K562 (cell line): ENCODE data around the gene GPC3. TPM values are rescaled to one million over a fixed set of nuclear protein-coding genes. Genes with fewer than 3 reads are reported as not detected.
"Not testable (repeated sequence)": the region's sequence is repeated elsewhere in the genome, so short reads cannot be mapped to it uniquely, and the experiment has no call there.

Source experiments
- ATAC-seq: fragments of 200-7000 bp; cut with Tn5 transposase; 3 replicates; pipeline ENCODE4 v1.9.1; 2020; ENCODE audit warnings: moderate library complexity
- BruUV-seq: library from RNA; stranded (reverse); fragments of 400-500 nt; replicated peaks from 2 replicates; lab custom pipeline; 2021; lab: Mats Ljungman, UMichigan
- CTCF ChIA-PET: fragments of 300-600 bp; formaldehyde crosslinking; extraction: SDS; loops from one replicate; lab custom pipeline; 2021; ENCODE audit warnings: low intra/inter-chr PET ratio; lab: Yijun Ruan, JAX
- POLR2A ChIA-PET: fragments of 300-600, 350-650 bp; sonication (Branson Sonifier 250); formaldehyde crosslinking; extraction: SDS; loops from one replicate; lab custom pipeline; 2021; ENCODE audit warnings: antibody characterized with exemption, inconsistent platforms; lab: Yijun Ruan, JAX
- DNase-seq, 4 experiments: peaks; one replicate each; pipeline versions ENCODE4 v3.0.0 to v3.0.0-alpha.2; 2011 to 2018; ENCODE audit warnings: low spot score in 3 of 4, mixed read lengths in 3 of 4; ENCODE audit errors: extremely low read depth in 1 of 4
- FAIRE-seq: peaks from 2 replicates; lab custom pipeline; 2011; peaks lifted over from hg19 to GRCh38; lab: Jason Lieb, UNC
- H2AFZ ChIP-seq: 2 replicates; pipeline ENCODE4 v1.6.0; 2011; ENCODE audit warnings: low read depth, low read length, control low read depth, inconsistent platforms
- H3K27ac ChIP-seq: fragments of 200-600 bp; 3 replicates; pipeline ENCODE4 v1.8.0; 2011; ENCODE audit warnings: low read depth, mild to moderate bottlenecking, control low read depth, inconsistent platforms, low read length, moderate library complexity, mixed read lengths; ENCODE audit errors: extremely low read depth
- H3K27me3 ChIP-seq, 2 experiments: fragments of 300-600 bp in 1 of 2; 2 replicates in 1 of 2; 3 replicates in 1 of 2; pipeline versions ENCODE4 v1.6.0 to v1.8.0; 2011; ENCODE audit warnings: inconsistent platforms in 2 of 2, low read length in 2 of 2, mild to moderate bottlenecking in 1 of 2, mixed read lengths in 1 of 2, moderate library complexity in 1 of 2; ENCODE audit not compliant: control insufficient read depth in 2 of 2, insufficient read depth in 2 of 2
- H3K36me3 ChIP-seq: fragments of 300-600 bp; 3 replicates; pipeline ENCODE4 v1.8.0; 2011; ENCODE audit warnings: mild to moderate bottlenecking, low read length, inconsistent platforms; ENCODE audit not compliant: control insufficient read depth, insufficient read depth
- H3K4me1 ChIP-seq, 2 experiments: fragments of 200-600 bp in 1 of 2; replicated peaks in 1 of 2; 2 replicates in 1 of 2; 3 replicates in 1 of 2; pipeline versions ENCODE4 v1.5.1 to v1.8.0; 2011; ENCODE audit warnings: inconsistent platforms in 2 of 2, low read length in 2 of 2, mild to moderate bottlenecking in 1 of 2, mixed read lengths in 1 of 2, moderate library complexity in 1 of 2; ENCODE audit not compliant: control insufficient read depth in 2 of 2, insufficient read depth in 2 of 2
- H3K4me2 ChIP-seq: 2 replicates; pipeline ENCODE4 v1.6.1; 2011; ENCODE audit warnings: low read length, control low read depth, inconsistent platforms, mixed read lengths; ENCODE audit not compliant: insufficient read depth
- H3K4me3 ChIP-seq: fragments of 200-600 bp; sonication (generic), shearing (Covaris generic); 2 replicates; pipeline ENCODE4 v1.5.1; 2016; ENCODE audit warnings: control low read depth, inconsistent platforms
- H3K79me2 ChIP-seq: fragments of 200-600 bp; 3 replicates; pipeline ENCODE4 v1.8.0; 2011; ENCODE audit warnings: low read length, inconsistent platforms; ENCODE audit not compliant: control insufficient read depth, insufficient read depth
- H3K9ac ChIP-seq, 2 experiments: 2 replicates each; pipeline versions ENCODE4 v1.6.0 to v1.6.1; 2011; ENCODE audit warnings: low read depth in 2 of 2, low read length in 2 of 2, control low read depth in 1 of 2, inconsistent platforms in 1 of 2, mild to moderate bottlenecking in 1 of 2, mixed read lengths in 1 of 2; ENCODE audit not compliant: insufficient read depth in 1 of 2
- H3K9me1 ChIP-seq: one replicate; pipeline ENCODE4 v1.6.0; 2011; ENCODE audit warnings: inconsistent platforms, mild to moderate bottlenecking, low read length, moderate library complexity; ENCODE audit not compliant: control insufficient read depth, insufficient read depth
- H3K9me3 ChIP-seq: replicated peaks from 2 replicates; pipeline ENCODE4 v1.5.1; 2011; ENCODE audit warnings: low read depth, low read length, inconsistent platforms; ENCODE audit not compliant: control insufficient read depth, insufficient read depth
- H4K20me1 ChIP-seq: replicated peaks from 2 replicates; pipeline ENCODE4 v1.6.1; 2011; ENCODE audit warnings: low read length, inconsistent platforms, mixed read lengths; ENCODE audit not compliant: control insufficient read depth, insufficient read depth
- whole genome bisulfite sequencing: fragments of 100-300 bp; shearing (Covaris generic); methylation state at CpG from one replicate; pipeline ENCODE4 v1.1.6; 2016; ENCODE audit warnings: low coverage, mixed read lengths; ENCODE audit not compliant: insufficient coverage; ENCODE audit errors: missing lambda C conversion rate; 5-methylcytosine and 5-hydroxymethylcytosine counted together
- in situ Hi-C: fragments of 300-500 bp; cut with MboI; formaldehyde crosslinking; loops from 4 replicates; pipeline ENCODE4 v1.15.0; 2018; ENCODE audit warnings: inconsistent platforms, mixed read lengths
- intact Hi-C: fragments of 100-400 bp; cut with micrococcal nuclease; formaldehyde crosslinking; loops from 2 replicates; pipeline ENCODE4 v1.14.2; 2022
- polyA plus RNA-seq, 8 experiments: library from polyadenylated mRNA; depleted of rRNA in 4 of 8; stranded (reverse) in 5 of 8; unstranded in 3 of 8; fragments of >200 nt; fragmentation: Nextera tagmentation in 2 of 8; fragmentation: Illumina TruSeq in 1 of 8; extraction: Ambion mirVana in 2 of 8; extraction: Trizol in 1 of 8; gene quantifications; 2 replicates each; pipeline versions ENCODE4 v1.2.1 to v1.2.3, GENCODE V29; 2011 to 2014; ENCODE audit warnings: inconsistent platforms in 1 of 8, missing spikeins in 1 of 8
- total RNA-seq, 7 experiments: library from RNA; depleted of rRNA in 6 of 7; stranded (reverse); fragments of >200 nt in 6 of 7; fragmentation: Illumina TruSeq in 2 of 7; extraction: Trizol in 2 of 7; gene quantifications; 2 replicates each; pipeline versions ENCODE4 v1.2.1 to v1.2.3, GENCODE V29; 2011 to 2021; ENCODE audit warnings: low replicate concordance in 1 of 7

The GPC3 gene
- total and polyA plus RNA-seq, 9 of the 15 experiments (the other 6 are each of a cell fraction or from before 2014, with no cell fraction given) = 0.42 TPM; not detected in 8

GRCh38 chrX:134016309-134016708 lies 30.9 kb upstream of the GPC3 start:
- intact Hi-C loops, H3K4me2 ChIP-seq, H3K9ac ChIP-seq, H2AFZ ChIP-seq, DNase-seq, H3K27ac ChIP-seq, H3K9me1 ChIP-seq, H3K36me3 ChIP-seq, in situ Hi-C loops, H3K79me2 ChIP-seq, H3K4me3 ChIP-seq, H3K9me3 ChIP-seq, H3K4me1 ChIP-seq, BruUV-seq, FAIRE-seq, H4K20me1 ChIP-seq, POLR2A ChIA-PET, ATAC-seq, H3K27me3 ChIP-seq: not testable (repeated sequence)
- CTCF ChIA-PET = interaction anchor here (1.1 kb wide), 1 partner anchor 224 kb away, joined by 3 read pairs; no protein-coding TSS in a partner anchor
- 0% methylated on average over 1 of the region's 1 CpG for WGBS

GRCh38 chrX:134015510-134015909 lies 30.1 kb upstream of the GPC3 start:
- FAIRE-seq, H3K4me1 ChIP-seq, BruUV-seq, DNase-seq, H3K9ac ChIP-seq, in situ Hi-C loops, H3K9me1 ChIP-seq, ATAC-seq, H3K27ac ChIP-seq, H3K4me3 ChIP-seq, H3K36me3 ChIP-seq, H3K9me3 ChIP-seq, intact Hi-C loops, H3K27me3 ChIP-seq, H3K4me2 ChIP-seq, H4K20me1 ChIP-seq, H2AFZ ChIP-seq, POLR2A ChIA-PET, H3K79me2 ChIP-seq: not testable (repeated sequence)
- CTCF ChIA-PET = interaction anchor here (0.6 to 1.1 kb wide), 2 partner anchors 223 to 932 kb away, joined by 3 to 5 read pairs; no protein-coding TSS in a partner anchor
- WGBS = no CpG with 5 or more reads among the region's 3 CpGs
